Parathyroid adenoma (tissue), 2 donors: ENCODE data around the gene TRAPPC6A.

Source experiments
- H2AFZ ChIP-seq: fragments of 300-600 bp; sonication (generic); one replicate; pipeline ENCODE4 v1.7.0; 2017; ENCODE audit warnings: antibody characterized with exemption, mild to moderate bottlenecking
- H3K27ac ChIP-seq: fragments of 300-600 bp; sonication (generic); one replicate; pipeline ENCODE4 v1.7.0; 2017
- H3K27me3 ChIP-seq: fragments of 300-600 bp; sonication (generic); one replicate; pipeline ENCODE4 v1.7.0; 2017; ENCODE audit warnings: low read length; ENCODE audit not compliant: control insufficient read depth, insufficient read depth
- H3K36me3 ChIP-seq: fragments of 300-600 bp; sonication (generic); one replicate; pipeline ENCODE4 v1.7.0; 2017; ENCODE audit warnings: low read length; ENCODE audit not compliant: control insufficient read depth, insufficient read depth
- H3K4me1 ChIP-seq: fragments of 300-600 bp; sonication (generic); one replicate; pipeline ENCODE4 v1.7.0; 2017; ENCODE audit warnings: control low read depth
- H3K4me2 ChIP-seq: fragments of 300-600 bp; sonication (generic); one replicate; pipeline ENCODE4 v1.7.0; 2017; ENCODE audit warnings: low read length
- H3K4me3 ChIP-seq: fragments of 300-600 bp; sonication (generic); one replicate; pipeline ENCODE4 v1.7.0; 2017; ENCODE audit warnings: low read depth, low read length
- H3K79me2 ChIP-seq: fragments of 300-600 bp; sonication (generic); one replicate; pipeline ENCODE4 v1.7.0; 2017; ENCODE audit warnings: control low read depth
- H3K9ac ChIP-seq: fragments of 300-600 bp; sonication (generic); one replicate; pipeline ENCODE4 v1.7.0; 2017; ENCODE audit warnings: mild to moderate bottlenecking
- H3K9me3 ChIP-seq: fragments of 300-600 bp; sonication (generic); one replicate; pipeline ENCODE4 v1.7.0; 2017; ENCODE audit warnings: low read length; ENCODE audit not compliant: control insufficient read depth
- CTCF ChIP-seq: fragments of 300-600 bp; sonication (generic); IDR thresholded peaks from one replicate; pipeline ENCODE4 v1.7.0; 2017; ENCODE audit warnings: antibody characterized with exemption, mild to moderate bottlenecking
- donor health status: primary hyperparathyroidism.

The TRAPPC6A gene

GRCh38 chr19:45141203-45141900 is 36.7 kb downstream of the TRAPPC6A start:
- Histone ChIP-seq H3K79me2 (peaks cover 61% of the 10 kb centered on the region), H2AFZ (no peak overlapping the region), H3K27me3 (no peaks in the 10 kb centered on the region), H3K4me1 (no peaks in the 10 kb centered on the region), H3K4me3 (no peak overlapping the region), H3K9me3 (no peaks in the 10 kb centered on the region), H3K4me2 (no peak overlapping the region), H3K9ac (no peak overlapping the region), H3K36me3 (no peaks in the 10 kb centered on the region), H3K27ac (no peak overlapping the region)
- TF ChIP-seq CTCF, result no peak

DNA sequence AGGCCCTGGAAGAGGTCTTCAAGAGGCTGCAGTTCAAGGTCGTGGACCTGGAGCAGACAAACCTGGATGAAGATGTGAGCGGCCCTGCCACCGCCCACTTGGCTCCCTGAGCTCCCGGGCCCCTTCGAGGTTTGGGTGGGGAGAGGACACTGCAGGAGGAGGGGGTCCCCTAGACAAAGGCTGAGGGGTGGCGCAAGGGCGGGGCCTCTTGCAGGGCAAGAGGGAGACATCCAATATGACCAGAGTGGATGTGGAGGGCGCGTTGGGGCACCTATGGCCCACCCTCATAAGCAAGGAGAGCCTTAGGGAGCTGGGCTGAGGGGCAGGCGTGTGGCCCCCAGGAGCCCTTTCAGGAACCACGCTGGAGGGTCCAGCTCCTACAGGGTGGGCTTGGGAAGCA is 37.5 kb downstream of the TRAPPC6A start:
- H3K36me3 ChIP-seq, result no peaks in the 10 kb centered on the region
- H3K4me2 ChIP-seq, result no peak overlapping the region
- H3K9ac ChIP-seq, result no peak overlapping the region
- H3K79me2 ChIP-seq, result peaks cover 63% of the 10 kb centered on the region
- H3K9me3 ChIP-seq, result no peaks in the 10 kb centered on the region
- no peaks in the 10 kb centered on the region for H3K27me3 ChIP-seq
- no peak overlapping the region for H2AFZ ChIP-seq
- no peak overlapping the region for H3K27ac ChIP-seq
- no peak for TF ChIP-seq CTCF
- H3K4me3 ChIP-seq, result no peak overlapping the region
- no peaks in the 10 kb centered on the region for H3K4me1 ChIP-seq

DNA sequence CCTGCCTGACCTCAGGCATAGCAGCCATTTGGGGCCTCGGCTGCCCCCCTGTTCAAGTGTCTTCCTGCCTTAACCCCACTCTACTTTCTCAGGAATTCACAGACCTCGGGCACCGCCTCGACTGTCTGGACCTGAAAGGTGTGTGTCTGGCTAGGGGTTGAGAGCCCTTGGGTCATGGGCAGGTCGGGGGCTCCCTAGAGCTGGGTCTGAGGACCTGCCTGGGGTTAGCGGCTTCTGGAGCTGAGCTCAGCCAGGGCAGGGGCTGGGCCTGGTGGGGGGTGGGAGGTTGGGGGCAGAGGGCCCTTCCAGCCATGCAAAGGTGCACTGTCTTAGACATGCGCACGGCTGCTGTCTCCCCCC is 37.9 kb downstream of the TRAPPC6A start:
- Histone ChIP-seq H3K4me1 (no peaks in the 10 kb centered on the region), H3K4me3 (no peak overlapping the region), H3K9me3 (no peaks in the 10 kb centered on the region), H2AFZ (no peak overlapping the region), H3K9ac (no peak overlapping the region), H3K36me3 (no peaks in the 10 kb centered on the region), H3K27ac (no peak overlapping the region), H3K79me2 (peaks cover 65% of the 10 kb centered on the region), H3K4me2 (no peak overlapping the region), H3K27me3 (no peaks in the 10 kb centered on the region)
- no peak for TF ChIP-seq CTCF

DNA sequence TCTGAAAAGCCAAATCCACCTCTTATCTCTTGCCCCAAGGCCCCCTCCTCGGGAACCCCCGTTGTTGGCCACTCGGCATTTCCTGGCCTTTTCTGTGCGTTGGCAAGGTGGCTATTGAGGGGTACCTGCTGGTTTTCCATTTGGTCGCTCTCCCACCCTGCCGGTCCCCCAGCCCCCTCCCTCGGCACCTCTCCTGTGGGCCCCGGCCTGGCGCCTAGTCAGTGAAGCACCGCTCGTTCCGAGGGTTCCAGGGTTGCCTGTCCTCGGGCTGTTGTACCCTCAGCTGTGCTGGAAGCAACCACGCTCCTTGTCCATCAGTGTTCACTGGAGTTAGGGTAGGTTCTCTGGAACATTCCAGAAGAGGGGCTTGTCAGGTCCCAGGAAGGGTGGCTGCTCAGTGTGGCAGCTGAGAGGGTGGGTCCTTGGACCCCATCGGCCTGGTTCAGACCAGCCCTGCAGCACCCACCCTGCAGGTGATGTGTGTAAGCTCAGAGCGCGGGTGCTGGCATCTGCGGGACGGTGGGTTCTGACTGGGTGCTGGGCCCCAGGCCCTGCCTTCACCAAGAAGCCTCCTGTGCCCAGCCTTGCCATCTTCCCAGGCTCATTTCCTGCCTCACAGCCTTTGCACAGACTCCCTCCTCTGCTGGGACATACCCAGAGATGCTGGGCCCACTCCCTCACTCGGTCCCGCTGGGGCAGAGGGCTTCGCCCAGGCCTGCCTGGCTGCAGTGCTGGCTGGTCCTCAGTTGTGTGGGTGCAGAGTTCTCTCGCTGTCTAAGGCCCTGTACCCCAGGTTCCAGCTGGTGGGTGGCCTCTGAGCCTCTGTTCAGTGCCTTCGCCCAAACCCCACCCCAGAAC is 38.5 kb downstream of the TRAPPC6A start:
- Histone ChIP-seq H3K4me2 (no peak overlapping the region), H3K27ac (no peak overlapping the region), H3K27me3 (no peaks in the 10 kb centered on the region), H3K36me3 (no peaks in the 10 kb centered on the region), H3K9ac (no peak overlapping the region), H3K4me1 (no peaks in the 10 kb centered on the region), H3K79me2 (peaks cover 67% of the 10 kb centered on the region), H3K9me3 (no peaks in the 10 kb centered on the region), H3K4me3 (no peak overlapping the region), H2AFZ (no peak overlapping the region)
- no peak for TF ChIP-seq CTCF
